Measurements from ENCODE around the gene PTPN3. TPM values are rescaled to one million over a fixed set of nuclear protein-coding genes. Genes with fewer than 3 reads are reported as not detected.

Gene PTPN3
- total and polyA plus RNA-seq, 5 donors from 2014 or later = 0.03 to 0.47 (median 0.21) TPM; not detected in 1

DNA sequence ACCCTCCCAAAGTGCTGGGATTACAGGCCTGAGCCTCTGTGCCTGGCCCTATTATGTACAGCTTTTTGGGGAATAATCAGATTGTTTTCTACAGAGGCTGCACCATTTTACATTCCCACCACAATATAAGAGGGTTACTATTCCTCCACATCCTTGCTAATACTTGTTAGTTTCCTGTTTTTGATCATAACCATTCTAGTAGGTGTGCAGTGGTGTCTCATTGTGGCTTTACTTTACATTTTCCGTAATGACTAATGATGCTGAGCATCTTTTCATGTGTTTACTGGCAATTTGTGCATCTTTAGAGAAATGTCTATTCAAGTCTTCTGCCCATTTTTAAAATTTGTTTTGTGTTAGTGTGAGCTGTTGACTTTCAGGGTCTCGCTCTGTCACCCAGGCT is 18.3 kb downstream of the PTPN3 start:
- no peak overlapping the region for H3K27ac ChIP-seq (ENCODE audit: insufficient read depth, low read length, poor library complexity, severe bottlenecking)
- Mint-ChIP-seq H3K27me3 (peaks cover 33% of the 10 kb centered on the region), H3K4me1 (no peaks in the 10 kb centered on the region), H3K9me3 (peaks cover 0 to 2% (median 0%) of the 10 kb centered on the region in 7 donors), H3K36me3 (no peaks in the 10 kb centered on the region), H3K4me3 (no peak overlapping the region), H3K27ac (no peak overlapping the region)
- no peaks in the 10 kb centered on the region for H3K9me3 ChIP-seq (ENCODE audit: control insufficient read depth in 2 of 2, low read length in 2 of 2)
- H3K27me3 ChIP-seq (ENCODE audit: control insufficient read depth, insufficient read depth, low read length) = no peaks in the 10 kb centered on the region
- ATAC-seq (ENCODE audit: low read depth in 2 of 2) = no peak
- no peak overlapping the region for H3K4me3 ChIP-seq (ENCODE audit: low read depth, low read length)
- no peaks in the 10 kb centered on the region for H3K36me3 ChIP-seq (ENCODE audit: control insufficient read depth, insufficient read depth, low read length)
- no peak for DNase-seq
- H3K4me1 ChIP-seq (ENCODE audit: control insufficient read depth, insufficient read depth, low read length, poor library complexity, severe bottlenecking) = no peaks in the 10 kb centered on the region

DNA sequence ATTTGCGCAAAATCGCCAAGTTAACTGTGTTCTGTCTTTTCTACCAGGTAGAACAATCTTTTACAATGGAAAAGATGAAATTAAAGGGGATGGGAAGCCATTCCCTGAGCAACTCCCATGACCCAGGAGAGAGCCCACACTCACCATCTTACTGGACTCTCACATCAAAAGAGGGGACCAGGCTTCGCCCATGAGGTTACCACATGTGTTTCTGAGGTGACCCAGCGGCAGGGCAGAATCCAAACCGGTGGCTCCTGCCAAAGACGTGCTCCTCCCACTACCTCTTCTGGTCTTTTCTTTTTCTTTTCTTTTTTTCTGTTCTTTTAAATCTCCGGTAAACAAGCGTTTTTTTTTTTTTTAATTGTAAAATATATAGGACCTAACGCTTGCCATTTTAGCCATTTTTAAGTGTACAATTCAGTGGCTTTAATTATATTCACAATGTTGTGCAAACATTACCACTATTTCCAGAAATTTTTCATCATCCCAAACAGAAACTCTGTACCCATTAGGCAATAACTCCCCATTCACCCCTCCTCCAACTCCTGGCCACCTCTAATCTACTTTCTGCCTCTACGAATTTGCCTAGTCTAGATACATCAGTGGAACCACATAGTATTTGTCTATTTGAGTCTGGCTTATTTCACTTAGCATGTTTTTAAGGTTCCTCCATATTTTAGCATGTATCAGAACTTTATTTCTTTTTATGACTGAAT is 19.3 kb downstream of the PTPN3 start:
- H3K4me3 ChIP-seq (ENCODE audit: low read depth, low read length) = no peak overlapping the region
- no peaks in the 10 kb centered on the region for H3K9me3 ChIP-seq (ENCODE audit: control insufficient read depth in 2 of 2, low read length in 2 of 2)
- no peak overlapping the region for H3K27ac ChIP-seq (ENCODE audit: insufficient read depth, low read length, poor library complexity, severe bottlenecking)
- no peak for DNase-seq
- ATAC-seq (ENCODE audit: low read depth in 2 of 2) = no peak
- no peaks in the 10 kb centered on the region for H3K36me3 Mint-ChIP-seq
- H3K4me3 Mint-ChIP-seq = no peak overlapping the region
- no peaks in the 10 kb centered on the region for H3K27me3 ChIP-seq (ENCODE audit: control insufficient read depth, insufficient read depth, low read length)
- H3K27me3 Mint-ChIP-seq = peaks cover 33% of the 10 kb centered on the region
- H3K4me1 Mint-ChIP-seq = no peaks in the 10 kb centered on the region
- no peaks in the 10 kb centered on the region for H3K4me1 ChIP-seq (ENCODE audit: control insufficient read depth, insufficient read depth, low read length, poor library complexity, severe bottlenecking)
- H3K27ac Mint-ChIP-seq = no peak overlapping the region
- H3K9me3 Mint-ChIP-seq = peaks cover 0 to 2% (median 0%) of the 10 kb centered on the region in 7 donors
- H3K36me3 ChIP-seq (ENCODE audit: control insufficient read depth, insufficient read depth, low read length) = no peaks in the 10 kb centered on the region

DNA sequence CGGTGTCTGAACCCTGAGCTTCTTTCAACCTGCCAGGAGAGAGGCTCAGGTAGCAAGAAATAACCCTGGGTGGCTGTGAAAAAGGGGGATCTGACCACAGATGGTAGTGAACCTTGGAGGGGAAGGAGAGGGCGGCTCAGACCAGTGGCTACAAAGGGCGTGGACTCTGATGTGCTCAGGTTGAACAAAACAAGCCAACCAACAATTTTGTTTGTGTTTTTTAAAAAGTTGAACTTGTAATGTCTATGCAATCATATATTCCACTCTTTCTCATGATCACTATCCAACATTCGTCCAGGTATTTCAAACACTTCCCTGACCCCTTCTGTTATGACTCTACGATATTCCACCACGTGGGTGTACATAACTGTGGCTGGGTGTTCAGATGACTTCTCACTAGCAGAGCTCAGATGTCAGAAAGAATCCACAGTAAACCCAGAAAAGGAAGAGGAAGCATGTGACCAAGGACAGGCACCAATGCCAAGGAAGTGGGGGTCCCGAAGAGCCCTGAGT is 20.0 kb downstream of the PTPN3 start:
- Mint-ChIP-seq H3K4me1 (no peaks in the 10 kb centered on the region), H3K36me3 (no peaks in the 10 kb centered on the region), H3K27ac (no peak overlapping the region), H3K9me3 (peaks cover 0 to 2% (median 0%) of the 10 kb centered on the region in 7 donors), H3K27me3 (peaks cover 33% of the 10 kb centered on the region), H3K4me3 (no peak overlapping the region)
- no peak overlapping the region for H3K4me3 ChIP-seq (ENCODE audit: low read depth, low read length)
- H3K27me3 ChIP-seq (ENCODE audit: control insufficient read depth, insufficient read depth, low read length) = no peaks in the 10 kb centered on the region
- DNase-seq = no peak
- no peaks in the 10 kb centered on the region for H3K36me3 ChIP-seq (ENCODE audit: control insufficient read depth, insufficient read depth, low read length)
- H3K4me1 ChIP-seq (ENCODE audit: control insufficient read depth, insufficient read depth, low read length, poor library complexity, severe bottlenecking) = no peaks in the 10 kb centered on the region
- H3K27ac ChIP-seq (ENCODE audit: insufficient read depth, low read length, poor library complexity, severe bottlenecking) = no peak overlapping the region
- H3K9me3 ChIP-seq (ENCODE audit: control insufficient read depth in 2 of 2, low read length in 2 of 2) = no peaks in the 10 kb centered on the region
- no peak for ATAC-seq (ENCODE audit: low read depth in 2 of 2)

DNA sequence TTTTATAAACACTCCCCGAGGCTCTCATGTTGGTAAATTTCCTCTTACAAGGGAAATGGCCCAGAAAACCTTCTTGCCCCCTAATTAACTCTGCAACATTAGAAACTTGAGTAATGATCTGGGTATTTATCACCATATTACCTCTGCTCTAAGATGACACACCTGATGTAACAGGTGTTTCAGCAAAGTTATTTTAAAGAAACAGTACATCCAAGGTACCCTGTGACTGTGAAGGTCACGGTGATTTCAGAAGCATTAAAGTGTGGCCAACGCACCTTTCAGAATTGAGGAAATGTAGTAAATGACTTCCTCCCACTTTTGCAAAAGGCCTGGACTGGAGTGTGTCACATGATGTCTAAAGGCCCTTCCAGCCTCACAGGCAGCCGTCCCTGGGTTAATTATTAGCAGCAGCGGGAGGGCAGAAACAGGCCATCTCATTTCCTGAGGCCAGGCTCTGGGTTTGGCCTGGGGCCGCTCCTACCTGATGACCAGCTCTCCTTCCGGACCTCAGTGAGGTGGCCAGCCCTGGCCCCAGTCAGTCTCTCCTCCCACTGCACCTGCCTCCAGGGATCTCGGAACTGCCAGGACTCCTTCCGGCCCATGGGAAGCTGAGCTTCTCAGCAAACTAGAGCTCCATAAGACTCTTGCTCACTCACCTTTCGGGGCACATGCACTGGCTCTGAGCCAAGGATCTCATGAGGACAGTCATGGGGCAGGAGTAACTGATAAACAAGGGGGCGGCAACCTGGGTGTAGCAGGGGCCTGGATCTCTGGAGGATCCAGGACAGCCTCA is 20.7 kb downstream of the PTPN3 start:
- Mint-ChIP-seq H3K4me3 (no peak overlapping the region), H3K27ac (no peak overlapping the region), H3K4me1 (no peaks in the 10 kb centered on the region), H3K27me3 (peaks cover 27% of the 10 kb centered on the region), H3K36me3 (no peaks in the 10 kb centered on the region), H3K9me3 (peaks cover 0 to 2% (median 0%) of the 10 kb centered on the region in 7 donors)
- no peaks in the 10 kb centered on the region for H3K36me3 ChIP-seq (ENCODE audit: control insufficient read depth, insufficient read depth, low read length)
- H3K27ac ChIP-seq (ENCODE audit: insufficient read depth, low read length, poor library complexity, severe bottlenecking) = no peak overlapping the region
- no peak for DNase-seq
- no peaks in the 10 kb centered on the region for H3K4me1 ChIP-seq (ENCODE audit: control insufficient read depth, insufficient read depth, low read length, poor library complexity, severe bottlenecking)
- H3K9me3 ChIP-seq (ENCODE audit: control insufficient read depth in 2 of 2, low read length in 2 of 2) = no peaks in the 10 kb centered on the region
- H3K4me3 ChIP-seq (ENCODE audit: low read depth, low read length) = no peak overlapping the region
- no peaks in the 10 kb centered on the region for H3K27me3 ChIP-seq (ENCODE audit: control insufficient read depth, insufficient read depth, low read length)
- no peak for ATAC-seq (ENCODE audit: low read depth in 2 of 2)

DNA sequence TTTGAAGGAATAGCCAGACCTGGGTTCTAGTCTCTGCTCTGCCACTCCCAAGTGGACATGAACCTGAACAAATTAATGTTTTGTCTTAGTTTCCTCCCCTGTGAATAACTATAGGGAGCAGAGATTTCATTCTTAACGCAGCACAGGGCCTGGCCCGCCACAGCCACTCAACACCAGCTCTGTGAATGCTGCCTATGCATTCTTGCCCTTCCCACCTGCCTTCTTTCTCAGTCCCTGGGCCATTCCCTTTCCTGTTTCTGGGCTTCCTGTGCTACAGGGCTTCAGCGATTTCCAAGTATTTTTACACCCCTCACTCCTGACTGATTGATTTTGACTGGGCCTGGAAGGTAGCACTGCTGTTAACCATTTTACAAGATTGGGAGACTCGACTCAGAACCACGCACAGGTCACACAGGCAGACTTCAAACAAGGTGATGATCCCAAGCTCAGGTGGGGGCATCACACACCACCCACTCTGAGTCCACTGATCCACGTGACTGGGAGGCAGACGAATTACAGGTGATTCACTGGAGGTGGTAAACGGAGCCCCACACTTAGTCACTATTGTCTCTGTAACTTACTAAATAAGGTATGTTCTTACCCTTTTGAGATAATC is 21.4 kb downstream of the PTPN3 start:
- H3K9me3 ChIP-seq (ENCODE audit: control insufficient read depth in 2 of 2, low read length in 2 of 2) = no peaks in the 10 kb centered on the region
- Mint-ChIP-seq H3K27ac (no peak overlapping the region), H3K4me1 (no peaks in the 10 kb centered on the region), H3K36me3 (no peaks in the 10 kb centered on the region), H3K9me3 (peaks cover 0 to 2% (median 0%) of the 10 kb centered on the region in 7 donors), H3K27me3 (peaks cover 27% of the 10 kb centered on the region), H3K4me3 (no peak overlapping the region)
- ATAC-seq (ENCODE audit: low read depth in 2 of 2) (no peak), DNase-seq (no peak)
- H3K4me1 ChIP-seq (ENCODE audit: control insufficient read depth, insufficient read depth, low read length, poor library complexity, severe bottlenecking) = no peaks in the 10 kb centered on the region
- no peaks in the 10 kb centered on the region for H3K36me3 ChIP-seq (ENCODE audit: control insufficient read depth, insufficient read depth, low read length)
- H3K4me3 ChIP-seq (ENCODE audit: low read depth, low read length) = no peak overlapping the region
- no peak overlapping the region for H3K27ac ChIP-seq (ENCODE audit: insufficient read depth, low read length, poor library complexity, severe bottlenecking)
- H3K27me3 ChIP-seq (ENCODE audit: control insufficient read depth, insufficient read depth, low read length) = peaks cover 3% of the 10 kb centered on the region

DNA sequence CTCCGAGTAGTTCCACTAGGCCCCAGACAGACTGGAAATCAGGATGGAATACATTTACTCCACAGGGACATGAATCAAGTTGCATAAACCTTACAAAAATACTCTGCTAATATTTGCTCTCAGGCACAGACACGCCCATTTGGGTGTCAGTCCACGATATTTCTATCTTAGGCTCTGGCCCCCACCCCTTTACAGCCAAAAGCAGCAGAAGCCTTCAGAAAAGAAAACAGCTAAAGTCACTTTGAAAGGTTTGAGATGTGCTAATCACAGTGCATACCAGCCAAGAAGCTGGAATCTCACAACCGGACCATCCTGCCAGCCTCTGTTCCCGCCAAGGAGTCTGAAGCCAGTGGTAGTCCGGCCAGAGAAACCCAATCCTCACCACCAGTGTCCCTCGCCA is 22.6 kb downstream of the PTPN3 start:
- Mint-ChIP-seq H3K27ac (no peak overlapping the region), H3K4me1 (no peaks in the 10 kb centered on the region), H3K27me3 (peaks cover 27% of the 10 kb centered on the region), H3K4me3 (no peak overlapping the region), H3K9me3 (peaks cover 0 to 2% (median 0%) of the 10 kb centered on the region in 7 donors), H3K36me3 (no peaks in the 10 kb centered on the region)
- Histone ChIP-seq H3K4me1 (ENCODE audit: control insufficient read depth, insufficient read depth, low read length, poor library complexity, severe bottlenecking) (no peaks in the 10 kb centered on the region), H3K27me3 (ENCODE audit: control insufficient read depth, insufficient read depth, low read length) (peaks cover 4% of the 10 kb centered on the region), H3K27ac (ENCODE audit: insufficient read depth, low read length, poor library complexity, severe bottlenecking) (no peak overlapping the region), H3K36me3 (ENCODE audit: control insufficient read depth, insufficient read depth, low read length) (no peaks in the 10 kb centered on the region), H3K9me3 (ENCODE audit: control insufficient read depth in 2 of 2, low read length in 2 of 2) (no peaks in the 10 kb centered on the region), H3K4me3 (ENCODE audit: low read depth, low read length) (no peak overlapping the region)
- ATAC-seq (ENCODE audit: low read depth in 2 of 2) (no peak), DNase-seq (no peak)

DNA sequence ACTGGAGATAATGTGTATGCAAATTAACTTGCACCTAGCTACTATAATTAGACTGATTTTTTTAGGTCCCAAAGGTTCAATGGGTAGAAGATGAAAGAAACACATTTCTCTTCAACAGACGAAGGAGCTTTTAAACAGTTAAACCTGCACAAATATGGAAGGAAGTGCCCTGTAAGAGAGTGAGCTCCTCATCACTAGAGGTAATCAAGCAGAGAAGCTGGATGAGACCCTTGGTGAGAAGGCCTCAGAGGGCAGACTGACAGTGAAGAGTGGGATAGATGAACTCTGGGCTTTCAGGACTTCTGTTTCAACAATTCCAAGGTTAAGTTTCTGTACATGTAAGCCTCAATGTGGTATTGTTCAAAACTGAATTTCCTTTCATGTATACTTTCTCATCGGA is 23.2 kb downstream of the PTPN3 start:
- Mint-ChIP-seq H3K9me3 (peaks cover 0 to 2% (median 0%) of the 10 kb centered on the region in 7 donors), H3K27me3 (peaks cover 27% of the 10 kb centered on the region), H3K4me1 (no peaks in the 10 kb centered on the region), H3K27ac (no peak overlapping the region), H3K36me3 (no peaks in the 10 kb centered on the region), H3K4me3 (no peak overlapping the region)
- H3K9me3 ChIP-seq (ENCODE audit: control insufficient read depth in 2 of 2, low read length in 2 of 2) = no peaks in the 10 kb centered on the region
- H3K4me3 ChIP-seq (ENCODE audit: low read depth, low read length) = no peak overlapping the region
- H3K4me1 ChIP-seq (ENCODE audit: control insufficient read depth, insufficient read depth, low read length, poor library complexity, severe bottlenecking) = no peaks in the 10 kb centered on the region
- DNase-seq (no peak), ATAC-seq (ENCODE audit: low read depth in 2 of 2) (no peak)
- no peak overlapping the region for H3K27ac ChIP-seq (ENCODE audit: insufficient read depth, low read length, poor library complexity, severe bottlenecking)
- H3K36me3 ChIP-seq (ENCODE audit: control insufficient read depth, insufficient read depth, low read length) = no peaks in the 10 kb centered on the region
- H3K27me3 ChIP-seq (ENCODE audit: control insufficient read depth, insufficient read depth, low read length) = peaks cover 4% of the 10 kb centered on the region

Measured in CD4-positive, CD25-positive, alpha-beta regulatory T cell (primary cell).